HEK293 (cell line): ENCODE measurements around the gene CKS1B.

Source experiments
- GFI1B ChIP-seq: fragments of 450-650 bp; formaldehyde crosslinking; IDR thresholded peaks from 2 replicates; pipeline ENCODE4 v1.5.1; 2016; ENCODE audit warnings: missing biosample characterization, missing genetic modification characterization
- HOXC10 ChIP-seq: sonication (generic); formaldehyde crosslinking; IDR thresholded peaks from 2 replicates; pipeline ENCODE4 v1.8.1; 2023; ENCODE audit warnings: mild to moderate bottlenecking, missing genetic modification reagents
- KLF1 ChIP-seq: fragments of 450-650 bp; formaldehyde crosslinking; IDR thresholded peaks from 2 replicates; pipeline ENCODE4 v1.5.1; 2016; ENCODE audit warnings: missing biosample characterization, missing genetic modification characterization
- WT1 ChIP-seq: fragments of 450-650 bp; formaldehyde crosslinking; IDR thresholded peaks from 2 replicates; pipeline ENCODE4 v1.5.1; 2016; ENCODE audit warnings: missing biosample characterization, missing genetic modification characterization
- ZBTB20 ChIP-seq: fragments of 450-650 bp; formaldehyde crosslinking; IDR thresholded peaks from 2 replicates; pipeline ENCODE4 v1.5.1; 2016; ENCODE audit warnings: missing biosample characterization, missing genetic modification characterization
- ZIC2 ChIP-seq: fragments of 450-650 bp; formaldehyde crosslinking; IDR thresholded peaks from 2 replicates; pipeline ENCODE4 v1.5.1; 2016; ENCODE audit warnings: missing biosample characterization, missing genetic modification characterization
- ZNF133 ChIP-seq: fragments of 450-650 bp; formaldehyde crosslinking; IDR thresholded peaks from 2 replicates; pipeline ENCODE4 v1.5.1; 2016; ENCODE audit warnings: missing biosample characterization, missing genetic modification characterization
- ZNF146 ChIP-seq: fragments of 450-650 bp; formaldehyde crosslinking; IDR thresholded peaks from 2 replicates; pipeline ENCODE4 v1.5.1; 2016; ENCODE audit warnings: missing biosample characterization, missing genetic modification characterization
- ZNF169 ChIP-seq: fragments of 450-650 bp; formaldehyde crosslinking; IDR thresholded peaks from 2 replicates; pipeline ENCODE4 v1.5.1; 2016; ENCODE audit warnings: missing biosample characterization, missing genetic modification characterization
- ZNF221 ChIP-seq: fragments of 450-650 bp; formaldehyde crosslinking; IDR thresholded peaks from 2 replicates; pipeline ENCODE4 v1.5.1; 2017; ENCODE audit warnings: missing biosample characterization, missing genetic modification characterization, borderline replicate concordance
- ZNF248 ChIP-seq: fragments of 450-650 bp; formaldehyde crosslinking; IDR thresholded peaks from 2 replicates; pipeline ENCODE4 v1.5.1; 2017; ENCODE audit warnings: missing biosample characterization, missing genetic modification characterization
- ZNF37A ChIP-seq: fragments of 450-650 bp; IDR thresholded peaks from 2 replicates; pipeline ENCODE4 v1.5.1; 2018; ENCODE audit warnings: missing biosample characterization, missing genetic modification characterization
- ZNF391 ChIP-seq: fragments of 450-650 bp; formaldehyde crosslinking; IDR thresholded peaks from 2 replicates; pipeline ENCODE4 v1.5.1; 2016; ENCODE audit warnings: low read depth, missing biosample characterization, missing genetic modification characterization, borderline replicate concordance
- ZNF416 ChIP-seq: fragments of 450-650 bp; formaldehyde crosslinking; IDR thresholded peaks from 2 replicates; pipeline ENCODE4 v1.5.1; 2016; ENCODE audit warnings: missing biosample characterization, missing genetic modification characterization
- ZNF548 ChIP-seq: fragments of 450-650 bp; formaldehyde crosslinking; IDR thresholded peaks from 2 replicates; pipeline ENCODE4 v1.5.1; 2016; ENCODE audit warnings: missing biosample characterization, missing genetic modification characterization
- ZNF555 ChIP-seq: fragments of 450-650 bp; formaldehyde crosslinking; conservative IDR thresholded peaks from 2 replicates; pipeline ENCODE4 v1.5.1; 2017; ENCODE audit warnings: missing biosample characterization, mild to moderate bottlenecking, missing genetic modification characterization, inconsistent platforms
- ZNF558 ChIP-seq: fragments of 450-650 bp; formaldehyde crosslinking; IDR thresholded peaks from 2 replicates; pipeline ENCODE4 v1.5.1; 2016; ENCODE audit warnings: missing biosample characterization, missing genetic modification characterization
- ZNF629 ChIP-seq: fragments of 450-650 bp; formaldehyde crosslinking; IDR thresholded peaks from 2 replicates; pipeline ENCODE4 v1.5.1; 2017; ENCODE audit warnings: missing biosample characterization, missing genetic modification characterization
- ZNF639 ChIP-seq: fragments of 450-650 bp; formaldehyde crosslinking; IDR thresholded peaks from 2 replicates; pipeline ENCODE4 v1.5.1; 2016; ENCODE audit warnings: missing biosample characterization, missing genetic modification characterization
- ZNF660 ChIP-seq: fragments of 450-650 bp; IDR thresholded peaks from 2 replicates; pipeline ENCODE4 v1.5.1; 2018; ENCODE audit warnings: missing biosample characterization, mild to moderate bottlenecking, missing genetic modification characterization
- ZNF76 ChIP-seq: fragments of 450-650 bp; formaldehyde crosslinking; IDR thresholded peaks from 2 replicates; pipeline ENCODE4; 2016; ENCODE audit warnings: low read depth, missing biosample characterization, missing genetic modification characterization, borderline replicate concordance
- ZNF785 ChIP-seq: fragments of 450-650 bp; formaldehyde crosslinking; IDR thresholded peaks from 2 replicates; pipeline ENCODE4 v1.5.1; 2016; ENCODE audit warnings: missing biosample characterization, missing genetic modification characterization
- ZSCAN23 ChIP-seq: fragments of 450-650 bp; formaldehyde crosslinking; IDR thresholded peaks from 2 replicates; pipeline ENCODE4 v1.5.1; 2016; ENCODE audit warnings: missing biosample characterization, missing genetic modification characterization
- TF ChIP-seq, protein P1 (sequence below): fragments of 450-650 bp; formaldehyde crosslinking; IDR thresholded peaks from 2 replicates; pipeline ENCODE4 v1.5.1; 2016; ENCODE audit warnings: missing biosample characterization, missing genetic modification characterization
- TF ChIP-seq, protein P2 (sequence below): fragments of 450-650 bp; formaldehyde crosslinking; IDR thresholded peaks from 2 replicates; pipeline ENCODE4 v1.5.1; 2016; ENCODE audit warnings: missing biosample characterization, missing genetic modification characterization
- TF ChIP-seq, protein P3 (sequence below): fragments of 450-650 bp; formaldehyde crosslinking; IDR thresholded peaks from 2 replicates; pipeline ENCODE4 v1.5.1; 2016; ENCODE audit warnings: missing biosample characterization, missing genetic modification characterization
- TF ChIP-seq, protein P4 (sequence below): fragments of 450-650 bp; formaldehyde crosslinking; IDR thresholded peaks from 2 replicates; pipeline ENCODE4 v1.5.1; 2016; ENCODE audit warnings: missing biosample characterization, missing genetic modification characterization, borderline replicate concordance
- TF ChIP-seq, protein P5 (sequence below): IDR thresholded peaks from 2 replicates; pipeline ENCODE4 v1.6.1; 2011; ENCODE audit warnings: mild to moderate bottlenecking, low read depth, low read length, borderline replicate concordance

The CKS1B gene

GRCh38 chr1:155001675-155002463 is 27.4 kb downstream of the CKS1B start (continued):
- TF ChIP-seq ZNF660, result no peak
- 0 out of 2 replicates have a peak, but pooled peaks have one; percentile 35 for TF ChIP-seq GFI1B
- peak; percentile 73; the same call in 1 of the 2 replicates for TF ChIP-seq ZNF37A
- TF ChIP-seq HOXC10 (CRISPR knock-in tag), result no peak
- no peak for TF ChIP-seq ZNF169 (tag by site-specific recombination)
- TF ChIP-seq ZNF146, result no peak
- peak; percentile 28; the same call in 1 of the 2 replicates for TF ChIP-seq KLF1 (tag by site-specific recombination)
- TF ChIP-seq ZNF416 (tag by site-specific recombination), result no peak
- peak; percentile 82 for TF ChIP-seq ZSCAN23 (tag by site-specific recombination)
- TF ChIP-seq ZBTB20 (tag by site-specific recombination), result no peak
- TF ChIP-seq ZIC2 (tag by site-specific recombination), result peak; percentile 74
- peak; percentile 98 for TF ChIP-seq ZNF785 (tag by site-specific recombination)
- TF ChIP-seq ZNF548 (tag by site-specific recombination), result no peak
- no peak for TF ChIP-seq ZNF555 (tag by site-specific recombination)
- TF ChIP-seq, protein P1, sequence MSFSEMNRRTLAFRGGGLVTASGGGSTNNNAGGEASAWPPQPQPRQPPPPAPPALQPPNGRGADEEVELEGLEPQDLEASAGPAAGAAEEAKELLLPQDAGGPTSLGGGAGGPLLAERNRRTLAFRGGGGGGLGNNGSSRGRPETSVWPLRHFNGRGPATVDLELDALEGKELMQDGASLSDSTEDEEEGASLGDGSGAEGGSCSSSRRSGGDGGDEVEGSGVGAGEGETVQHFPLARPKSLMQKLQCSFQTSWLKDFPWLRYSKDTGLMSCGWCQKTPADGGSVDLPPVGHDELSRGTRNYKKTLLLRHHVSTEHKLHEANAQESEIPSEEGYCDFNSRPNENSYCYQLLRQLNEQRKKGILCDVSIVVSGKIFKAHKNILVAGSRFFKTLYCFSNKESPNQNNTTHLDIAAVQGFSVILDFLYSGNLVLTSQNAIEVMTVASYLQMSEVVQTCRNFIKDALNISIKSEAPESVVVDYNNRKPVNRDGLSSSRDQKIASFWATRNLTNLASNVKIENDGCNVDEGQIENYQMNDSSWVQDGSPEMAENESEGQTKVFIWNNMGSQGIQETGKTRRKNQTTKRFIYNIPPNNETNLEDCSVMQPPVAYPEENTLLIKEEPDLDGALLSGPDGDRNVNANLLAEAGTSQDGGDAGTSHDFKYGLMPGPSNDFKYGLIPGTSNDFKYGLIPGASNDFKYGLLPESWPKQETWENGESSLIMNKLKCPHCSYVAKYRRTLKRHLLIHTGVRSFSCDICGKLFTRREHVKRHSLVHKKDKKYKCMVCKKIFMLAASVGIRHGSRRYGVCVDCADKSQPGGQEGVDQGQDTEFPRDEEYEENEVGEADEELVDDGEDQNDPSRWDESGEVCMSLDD (tag by site-specific recombination), result peak; percentile 96
- TF ChIP-seq ZNF629 (tag by site-specific recombination), result no peak; the same call in 1 of the 2 replicates
- peak; percentile 63; the same call in 1 of the 2 replicates for TF ChIP-seq ZNF76
- no peak for TF ChIP-seq ZNF221 (tag by site-specific recombination)
- no peak for TF ChIP-seq ZNF558
- no peak for TF ChIP-seq ZNF133 (tag by site-specific recombination)
- TF ChIP-seq, protein P2, sequence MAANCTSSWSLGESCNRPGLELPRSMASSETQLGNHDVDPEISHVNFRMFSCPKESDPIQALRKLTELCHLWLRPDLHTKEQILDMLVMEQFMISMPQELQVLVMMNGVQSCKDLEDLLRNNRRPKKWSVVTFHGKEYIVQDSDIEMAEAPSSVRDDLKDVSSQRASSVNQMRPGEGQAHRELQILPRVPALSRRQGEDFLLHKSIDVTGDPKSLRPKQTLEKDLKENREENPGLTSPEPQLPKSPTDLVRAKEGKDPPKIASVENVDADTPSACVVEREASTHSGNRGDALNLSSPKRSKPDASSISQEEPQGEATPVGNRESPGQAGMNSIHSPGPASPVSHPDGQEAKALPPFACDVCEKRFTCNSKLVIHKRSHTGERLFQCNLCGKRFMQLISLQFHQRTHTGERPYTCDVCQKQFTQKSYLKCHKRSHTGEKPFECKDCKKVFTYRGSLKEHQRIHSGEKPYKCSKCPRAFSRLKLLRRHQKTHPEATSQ, result peak; percentile 80; the same call in 1 of the 2 replicates
- 0 out of 2 replicates have a peak, but pooled peaks have one; percentile 41 for TF ChIP-seq ZNF391 (tag by site-specific recombination)
- no peak for TF ChIP-seq ZNF248 (tag by site-specific recombination)
- TF ChIP-seq, protein P3, sequence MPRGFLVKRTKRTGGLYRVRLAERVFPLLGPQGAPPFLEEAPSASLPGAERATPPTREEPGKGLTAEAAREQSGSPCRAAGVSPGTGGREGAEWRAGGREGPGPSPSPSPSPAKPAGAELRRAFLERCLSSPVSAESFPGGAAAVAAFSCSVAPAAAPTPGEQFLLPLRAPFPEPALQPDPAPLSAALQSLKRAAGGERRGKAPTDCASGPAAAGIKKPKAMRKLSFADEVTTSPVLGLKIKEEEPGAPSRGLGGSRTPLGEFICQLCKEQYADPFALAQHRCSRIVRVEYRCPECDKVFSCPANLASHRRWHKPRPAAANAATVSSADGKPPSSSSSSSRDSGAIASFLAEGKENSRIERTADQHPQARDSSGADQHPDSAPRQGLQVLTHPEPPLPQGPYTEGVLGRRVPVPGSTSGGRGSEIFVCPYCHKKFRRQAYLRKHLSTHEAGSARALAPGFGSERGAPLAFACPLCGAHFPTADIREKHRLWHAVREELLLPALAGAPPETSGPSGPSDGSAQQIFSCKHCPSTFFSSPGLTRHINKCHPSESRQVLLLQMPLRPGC (tag by site-specific recombination), result peak; percentile 78; the same call in 1 of the 2 replicates
- TF ChIP-seq, protein P4, sequence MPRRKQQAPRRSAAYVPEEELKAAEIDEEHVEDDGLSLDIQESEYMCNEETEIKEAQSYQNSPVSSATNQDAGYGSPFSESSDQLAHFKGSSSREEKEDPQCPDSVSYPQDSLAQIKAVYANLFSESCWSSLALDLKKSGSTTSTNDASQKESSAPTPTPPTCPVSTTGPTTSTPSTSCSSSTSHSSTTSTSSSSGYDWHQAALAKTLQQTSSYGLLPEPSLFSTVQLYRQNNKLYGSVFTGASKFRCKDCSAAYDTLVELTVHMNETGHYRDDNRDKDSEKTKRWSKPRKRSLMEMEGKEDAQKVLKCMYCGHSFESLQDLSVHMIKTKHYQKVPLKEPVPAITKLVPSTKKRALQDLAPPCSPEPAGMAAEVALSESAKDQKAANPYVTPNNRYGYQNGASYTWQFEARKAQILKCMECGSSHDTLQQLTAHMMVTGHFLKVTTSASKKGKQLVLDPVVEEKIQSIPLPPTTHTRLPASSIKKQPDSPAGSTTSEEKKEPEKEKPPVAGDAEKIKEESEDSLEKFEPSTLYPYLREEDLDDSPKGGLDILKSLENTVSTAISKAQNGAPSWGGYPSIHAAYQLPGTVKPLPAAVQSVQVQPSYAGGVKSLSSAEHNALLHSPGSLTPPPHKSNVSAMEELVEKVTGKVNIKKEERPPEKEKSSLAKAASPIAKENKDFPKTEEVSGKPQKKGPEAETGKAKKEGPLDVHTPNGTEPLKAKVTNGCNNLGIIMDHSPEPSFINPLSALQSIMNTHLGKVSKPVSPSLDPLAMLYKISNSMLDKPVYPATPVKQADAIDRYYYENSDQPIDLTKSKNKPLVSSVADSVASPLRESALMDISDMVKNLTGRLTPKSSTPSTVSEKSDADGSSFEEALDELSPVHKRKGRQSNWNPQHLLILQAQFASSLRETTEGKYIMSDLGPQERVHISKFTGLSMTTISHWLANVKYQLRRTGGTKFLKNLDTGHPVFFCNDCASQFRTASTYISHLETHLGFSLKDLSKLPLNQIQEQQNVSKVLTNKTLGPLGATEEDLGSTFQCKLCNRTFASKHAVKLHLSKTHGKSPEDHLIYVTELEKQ (tag by site-specific recombination), result peak; percentile 71
- TF ChIP-seq, protein P5, sequence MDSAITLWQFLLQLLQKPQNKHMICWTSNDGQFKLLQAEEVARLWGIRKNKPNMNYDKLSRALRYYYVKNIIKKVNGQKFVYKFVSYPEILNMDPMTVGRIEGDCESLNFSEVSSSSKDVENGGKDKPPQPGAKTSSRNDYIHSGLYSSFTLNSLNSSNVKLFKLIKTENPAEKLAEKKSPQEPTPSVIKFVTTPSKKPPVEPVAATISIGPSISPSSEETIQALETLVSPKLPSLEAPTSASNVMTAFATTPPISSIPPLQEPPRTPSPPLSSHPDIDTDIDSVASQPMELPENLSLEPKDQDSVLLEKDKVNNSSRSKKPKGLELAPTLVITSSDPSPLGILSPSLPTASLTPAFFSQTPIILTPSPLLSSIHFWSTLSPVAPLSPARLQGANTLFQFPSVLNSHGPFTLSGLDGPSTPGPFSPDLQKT, result no peak
- 0 out of 2 replicates have a peak, but pooled peaks have one; percentile 32 for TF ChIP-seq ZNF639
- TF ChIP-seq WT1 (tag by site-specific recombination), result peak; percentile 31
